CD4-positive, alpha-beta T cell treated with Interferon gamma for 1 hour (primary cell): Measurements from ENCODE around the gene CAMSAP1.

ENCODE experiments used
- DNase-seq: peaks from one replicate; pipeline ENCODE4 v3.0.0-alpha.2; 2020

Gene CAMSAP1

DNA sequence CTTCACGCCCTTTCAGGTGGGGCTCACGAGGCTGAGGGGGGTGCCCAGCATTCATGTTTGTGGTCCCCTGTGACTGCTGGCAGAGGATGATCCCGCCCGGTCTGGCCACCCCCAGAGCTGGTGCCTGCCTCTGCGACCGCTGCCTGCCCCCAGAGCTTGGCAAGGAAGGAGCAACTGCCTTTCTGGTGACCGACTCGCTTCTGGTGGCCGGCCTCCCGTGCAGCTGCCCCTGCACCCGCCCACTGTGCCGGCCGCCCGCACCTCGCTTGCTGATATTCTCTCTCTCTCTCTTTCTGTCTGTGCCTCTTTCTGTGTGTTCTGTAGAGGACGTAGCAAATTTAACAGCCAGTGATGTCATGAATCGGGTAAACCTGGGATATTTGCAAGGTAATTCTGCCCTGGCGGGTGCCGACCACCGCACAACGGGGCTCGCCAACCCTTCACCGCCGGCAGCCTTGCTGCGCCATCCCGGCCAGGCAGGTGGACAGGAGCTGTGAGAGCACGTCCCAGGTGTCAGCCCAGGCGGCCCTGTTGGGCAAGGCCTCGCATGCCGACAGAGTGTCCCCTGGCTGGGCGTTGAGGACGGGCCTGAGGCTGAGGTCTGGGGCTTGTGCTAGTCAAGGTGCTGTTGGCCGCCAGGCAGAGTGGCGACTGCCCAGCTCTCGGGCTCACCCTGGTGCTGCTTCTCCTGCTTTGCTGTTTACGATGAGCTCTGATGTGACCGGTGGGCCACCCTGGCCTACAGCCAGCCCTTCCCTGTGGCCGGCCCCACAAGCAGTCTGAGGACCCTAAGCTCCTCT, 119.4 kb downstream of the CAMSAP1 start:
- DNase-seq, result no peak

- DNase-seq, result no peak
Measured at GRCh38 chr9:135787317-135787716, 120.0 kb downstream of the CAMSAP1 start.

DNA sequence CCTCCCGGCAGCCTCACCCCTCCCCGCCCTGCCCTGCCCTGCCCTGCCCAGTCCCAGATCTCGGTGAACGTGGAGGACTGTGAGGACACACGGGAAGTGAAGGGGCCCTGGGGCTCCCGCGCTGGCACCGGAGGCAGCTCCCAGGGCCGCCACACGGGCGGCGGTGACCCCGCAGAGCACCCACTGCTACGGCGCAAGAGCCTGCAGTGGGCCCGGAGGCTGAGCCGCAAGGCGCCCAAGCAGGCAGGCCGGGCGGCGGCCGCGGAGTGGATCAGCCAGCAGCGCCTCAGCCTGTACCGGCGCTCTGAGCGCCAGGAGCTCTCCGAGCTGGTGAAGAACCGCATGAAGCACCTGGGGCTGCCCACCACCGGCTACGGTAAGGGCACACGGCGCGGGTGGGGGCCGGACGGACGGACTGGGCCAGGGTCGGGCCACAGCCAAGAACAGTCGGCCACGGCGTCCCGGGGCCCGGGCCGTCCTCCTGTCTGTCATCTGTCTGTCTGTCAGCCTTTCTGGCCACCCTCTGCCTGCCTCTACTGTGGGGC, 121.1 kb downstream of the CAMSAP1 start:
- no peak for DNase-seq

GRCh38 chr9:135785013-135785575, 122.3 kb downstream of the CAMSAP1 start:
- DNase-seq, result no peak

- DNase-seq, result no peak
Measured at GRCh38 chr9:135783540-135784245, 123.7 kb downstream of the CAMSAP1 start.

DNA sequence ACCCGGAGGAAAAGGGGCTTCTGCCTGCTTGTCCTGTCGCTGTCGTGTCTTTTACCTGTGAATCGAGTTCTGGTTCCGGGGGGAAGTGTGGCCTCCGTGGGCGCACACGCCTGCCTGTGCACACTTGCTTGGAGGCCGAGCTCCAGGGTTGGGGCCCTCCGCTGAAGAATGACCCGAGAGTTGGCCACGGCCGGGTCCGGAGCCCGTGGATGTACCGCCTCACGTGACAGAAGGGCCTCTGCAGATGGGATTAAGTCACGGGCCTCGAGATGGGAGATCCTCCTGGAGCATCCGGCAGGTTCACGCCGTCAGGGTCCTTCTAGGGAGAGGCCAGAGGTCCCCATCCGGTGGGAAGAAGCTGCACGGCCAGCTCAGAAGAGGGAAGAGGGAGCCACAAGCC, 124.4 kb downstream of the CAMSAP1 start:
- DNase-seq, result no peak

DNA sequence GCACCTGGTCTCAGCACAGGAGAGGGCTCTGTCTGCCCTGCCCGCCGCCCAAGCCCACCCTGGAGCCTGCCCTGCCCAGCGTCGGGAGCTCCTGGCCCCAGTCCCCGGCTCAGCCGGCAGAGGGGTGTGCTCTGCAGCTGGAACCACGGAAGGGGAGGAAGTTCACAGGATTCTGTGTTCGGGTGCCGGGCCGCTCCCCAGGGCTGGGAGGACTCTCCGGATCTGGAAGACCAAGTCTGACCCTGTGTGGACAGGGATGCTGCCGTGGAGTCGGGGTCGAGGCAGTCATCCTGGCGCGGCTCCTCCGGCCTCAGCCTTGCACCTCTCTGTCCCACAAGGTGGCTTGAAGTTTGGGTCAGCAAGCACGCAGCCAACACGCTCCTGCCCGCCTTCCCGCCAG, 126.7 kb downstream of the CAMSAP1 start:
- no peak for DNase-seq

DNA sequence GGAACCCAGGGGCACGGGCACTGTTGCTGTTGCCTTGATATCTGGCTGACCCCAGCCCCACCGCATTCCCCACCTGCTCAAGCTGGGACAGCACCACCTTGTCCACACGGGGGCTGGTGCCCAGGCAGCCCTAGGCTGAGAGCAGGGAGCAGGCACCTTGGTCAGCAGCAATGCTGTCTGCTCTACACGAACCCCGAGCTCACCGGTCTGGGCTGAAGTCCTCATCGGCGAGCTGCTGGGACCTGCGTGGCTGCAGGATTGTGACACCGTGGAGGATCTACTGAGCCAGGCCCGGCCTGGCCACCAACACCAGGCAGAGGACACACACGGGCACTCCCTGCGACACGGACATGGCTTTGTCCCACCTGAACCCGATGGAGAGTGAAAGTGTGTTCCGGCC, 127.3 kb downstream of the CAMSAP1 start:
- no peak for DNase-seq

DNA sequence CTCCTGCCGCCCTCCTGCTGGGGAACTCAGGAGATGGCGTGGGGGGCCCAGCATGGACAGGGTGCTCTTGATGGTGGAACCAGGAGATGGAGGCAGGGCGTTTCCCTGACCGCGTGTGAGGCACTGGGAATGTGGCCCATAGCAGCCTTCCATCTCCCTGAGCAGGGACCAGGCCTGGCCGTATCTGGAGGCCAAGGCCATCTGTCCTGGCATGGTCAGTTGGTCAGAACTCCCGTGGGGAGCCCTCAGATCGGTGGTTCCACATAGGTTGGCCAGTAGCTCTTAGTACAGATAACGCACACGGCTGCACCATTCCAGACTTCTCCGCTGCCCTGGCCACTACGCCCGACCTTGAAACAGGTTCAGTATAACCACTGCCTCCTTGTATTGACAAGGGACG, 127.8 kb downstream of the CAMSAP1 start:
- DNase-seq, result no peak

DNA sequence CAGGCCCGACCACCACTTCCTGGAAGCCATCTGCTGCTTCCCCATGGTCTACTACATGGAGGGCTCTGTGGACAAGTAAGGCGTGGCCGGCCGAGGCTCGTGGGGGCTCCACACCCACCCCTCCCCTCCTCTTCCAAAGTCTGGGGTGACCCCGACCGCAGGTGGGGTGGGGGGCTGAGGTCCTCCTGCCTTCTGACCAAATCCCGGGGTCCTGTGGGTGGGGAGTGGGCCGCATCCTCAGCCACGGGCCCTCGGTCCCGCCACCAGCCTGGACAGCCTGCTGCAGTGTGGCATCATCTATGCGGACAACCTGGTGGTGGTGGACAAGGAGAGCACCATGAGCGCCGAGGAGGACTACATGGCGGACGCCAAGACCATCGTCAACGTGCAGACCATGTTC, 128.9 kb downstream of the CAMSAP1 start:
- DNase-seq, result no peak

GRCh38 chr9:135777623-135778177, 129.6 kb downstream of the CAMSAP1 start:
- no peak for DNase-seq

DNA sequence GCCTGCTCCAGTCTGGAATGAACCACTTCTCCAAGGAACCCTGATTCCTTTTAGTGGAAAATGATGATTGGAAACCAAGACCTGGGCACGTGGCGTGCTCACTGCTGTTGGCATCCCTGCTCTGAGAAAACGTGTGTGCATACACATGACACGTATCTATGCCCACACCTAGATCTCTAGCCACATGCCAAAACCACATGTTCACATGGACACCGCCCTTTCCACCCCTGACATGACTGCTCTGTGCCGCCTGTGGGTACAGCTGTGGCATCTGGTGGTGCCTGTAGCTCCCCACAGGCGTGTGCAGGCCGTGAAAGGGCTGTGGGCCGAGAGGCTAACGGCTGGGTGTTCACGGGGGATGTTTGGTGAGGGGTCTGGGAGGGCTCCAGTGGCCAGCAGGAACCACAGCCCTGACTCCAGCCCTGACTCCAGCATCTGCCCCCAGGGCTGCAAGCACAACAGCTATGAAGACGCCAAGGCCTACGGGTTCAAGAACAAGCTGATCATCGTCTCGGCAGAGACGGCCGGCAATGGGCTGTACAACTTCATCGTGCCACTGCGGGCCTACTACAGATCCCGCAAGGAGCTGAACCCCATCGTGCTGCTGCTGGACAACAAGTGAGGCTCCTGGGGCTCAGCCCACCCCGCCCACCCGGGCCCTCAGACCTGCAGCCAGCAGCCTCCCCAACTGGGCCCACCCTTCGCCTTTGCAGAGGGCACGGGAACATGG, 130.3 kb downstream of the CAMSAP1 start:
- DNase-seq, result peak; percentile 5

GRCh38 chr9:135775911-135776310, 131.4 kb downstream of the CAMSAP1 start:
- DNase-seq, result no peak

- DNase-seq, result no peak
Measured at GRCh38 chr9:135774794-135775525, 132.4 kb downstream of the CAMSAP1 start.

- no peak for DNase-seq
Measured at GRCh38 chr9:135774239-135774747, 133.1 kb downstream of the CAMSAP1 start.

GRCh38 chr9:135773530-135774238, 133.7 kb downstream of the CAMSAP1 start:
- no peak for DNase-seq

DNA sequence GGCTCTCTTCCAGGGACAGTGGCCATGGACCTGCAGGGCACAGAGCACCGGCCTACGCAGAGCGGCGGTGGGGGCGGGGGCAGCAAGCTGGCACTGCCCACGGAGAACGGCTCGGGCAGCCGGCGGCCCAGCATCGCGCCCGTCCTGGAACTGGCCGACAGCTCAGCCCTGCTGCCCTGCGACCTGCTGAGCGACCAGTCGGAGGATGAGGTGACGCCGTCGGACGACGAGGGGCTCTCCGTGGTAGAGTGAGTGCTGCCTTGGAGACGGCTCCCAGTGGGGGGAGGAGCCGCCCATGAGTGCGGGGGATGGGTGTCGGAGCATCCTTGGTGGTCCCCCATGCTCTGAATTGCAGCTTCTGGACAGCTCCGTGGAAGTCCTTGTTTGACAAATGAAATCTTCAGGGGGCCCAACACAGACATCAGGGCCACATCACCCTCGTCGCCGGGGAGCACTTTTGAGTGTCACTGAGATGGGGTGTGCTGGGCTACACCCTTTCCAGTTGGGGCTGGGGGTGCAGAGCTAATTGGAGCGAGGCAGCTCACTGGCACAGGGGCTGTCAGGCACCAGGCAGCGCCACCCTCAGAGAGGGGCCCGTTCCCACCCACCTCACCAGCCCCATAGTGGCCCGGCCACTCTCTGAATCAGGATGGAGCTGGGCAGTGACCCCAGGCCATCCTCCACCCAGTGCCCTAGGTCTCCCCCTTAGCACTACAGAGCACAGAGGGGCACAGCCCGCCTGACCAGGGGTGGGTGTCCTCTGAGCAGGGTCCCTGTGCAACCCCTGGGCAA, 134.4 kb downstream of the CAMSAP1 start:
- DNase-seq, result no peak

DNA sequence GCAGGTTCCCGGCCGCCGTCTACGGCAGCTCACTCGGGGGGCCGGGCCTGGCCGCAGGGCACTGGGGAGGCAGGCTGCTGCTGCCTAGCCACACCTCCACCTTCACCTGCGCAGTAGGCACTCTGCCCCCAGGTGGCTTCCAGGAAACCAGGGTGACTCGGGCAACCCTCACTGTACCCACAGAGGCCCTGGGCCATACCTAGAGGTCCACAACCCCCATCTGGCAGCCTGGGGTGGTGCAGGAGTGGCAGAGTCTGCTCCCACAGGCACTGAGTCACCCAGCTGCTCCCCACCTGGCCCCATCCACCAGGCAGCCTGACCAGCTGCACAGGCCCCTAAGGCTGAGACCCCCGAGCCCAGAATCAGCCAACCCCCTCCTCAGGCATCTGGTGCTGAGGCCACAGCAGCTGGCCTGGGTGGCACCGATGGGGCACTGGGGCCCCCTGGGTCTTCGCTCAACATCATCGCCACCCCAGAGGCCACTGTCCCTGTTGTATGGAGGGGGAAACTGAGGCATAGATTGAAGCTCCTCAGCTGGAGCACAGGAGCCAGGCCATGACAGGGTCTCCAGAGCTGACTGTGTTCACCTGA, 135.2 kb downstream of the CAMSAP1 start:
- DNase-seq, result no peak

GRCh38 chr9:135771401-135772051, 135.8 kb downstream of the CAMSAP1 start:
- no peak for DNase-seq
